ENCODE data around the gene IL2RA.
"Not testable (repeated sequence)": the region's sequence is repeated elsewhere in the genome, so short reads cannot be mapped to it uniquely, and the experiment has no call there.

IL2RA gene

GRCh38 chr10:5977471-5978229 is 84.5 kb downstream of the IL2RA start, which contains the start of gene IL15RA:
TSS of gene IL15RA (minus strand) at chr10:5977543. CDS start at chr10:5977492, 51 bp downstream.
- DNase-seq: peak; percentile 53 to 78 (median 66)

- DNase-seq: peak in 5 of 6 experiments; percentile 6 to 49 (median 9)
Observed at GRCh38 chr10:5976512-5977470, 85.4 kb downstream of the IL2RA start.

- DNase-seq: peak in 5 of 6 experiments; percentile 11 to 24 (median 22)
Observed at GRCh38 chr10:5975641-5976473, 86.3 kb downstream of the IL2RA start.

- DNase-seq: no peak
Observed at GRCh38 chr10:5973069-5973468, 89.1 kb downstream of the IL2RA start.

GRCh38 chr10:5971886-5972285 is 90.3 kb downstream of the IL2RA start:
- DNase-seq: no peak

- DNase-seq: no peak
Observed at GRCh38 chr10:5971315-5971832, 90.8 kb downstream of the IL2RA start.

- DNase-seq: no peak
Observed at GRCh38 chr10:5970527-5970926, 91.6 kb downstream of the IL2RA start.

- no peak for DNase-seq
Observed at GRCh38 chr10:5970066-5970465, 92.1 kb downstream of the IL2RA start.

- DNase-seq: no peak
Observed at GRCh38 chr10:5968681-5969453, 93.3 kb downstream of the IL2RA start.

- no peak for DNase-seq
Observed at GRCh38 chr10:5968037-5968680, 94.0 kb downstream of the IL2RA start.

GRCh38 chr10:5965266-5965665 is 96.9 kb downstream of the IL2RA start:
- DNase-seq: no peak

GRCh38 chr10:5964736-5965135 is 97.4 kb downstream of the IL2RA start:
- no peak for DNase-seq

GRCh38 chr10:5963591-5963990 is 98.6 kb downstream of the IL2RA start:
- DNase-seq: no peak

- DNase-seq: no peak
Observed at GRCh38 chr10:5963071-5963470, 99.1 kb downstream of the IL2RA start.

GRCh38 chr10:5962358-5962940 is 99.7 kb downstream of the IL2RA start:
- not testable (repeated sequence) for DNase-seq

- DNase-seq: no peak
Observed at GRCh38 chr10:5961405-5962100, 100.6 kb downstream of the IL2RA start.

GRCh38 chr10:5960973-5961275 is 101.2 kb downstream of the IL2RA start:
- DNase-seq: not testable (repeated sequence)

Measured in stimulated activated naive CD4-positive, alpha-beta T cell (primary cell).